ENCODE measurements around the gene HIGD1A. TPM values are rescaled to one million over a fixed set of nuclear protein-coding genes. Genes with fewer than 3 reads are reported as not detected.

The HIGD1A gene
- total RNA-seq, 1 experiment from 2014 or later, result 68.3 TPM

DNA sequence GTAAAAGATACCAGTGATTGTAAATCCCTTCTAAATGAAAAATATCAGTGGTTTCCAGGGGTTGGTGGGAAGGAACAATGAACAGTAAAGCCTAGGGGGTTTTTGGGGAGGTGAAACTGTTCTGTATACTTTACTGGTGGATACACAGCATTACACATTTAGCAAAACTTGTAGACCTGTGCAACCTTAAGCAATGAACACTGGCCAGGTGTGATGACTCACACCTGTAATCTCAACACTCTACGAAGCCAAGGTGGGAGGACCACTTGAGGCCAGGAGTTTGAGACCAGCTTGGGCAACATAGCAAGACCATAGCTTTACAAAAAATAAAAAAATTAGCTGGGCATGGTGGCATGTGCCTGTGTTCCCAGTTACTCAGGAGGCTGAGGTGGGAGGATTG lies 33.0 kb downstream of the HIGD1A start:
- no peak for DNase-seq (ENCODE audit: low read depth)
- in situ Hi-C loops (cut with HindIII; ENCODE audit: low pct_unique_long_range_greater_than_20kb, low sequenced_read_pairs), result no loop called here

DNA sequence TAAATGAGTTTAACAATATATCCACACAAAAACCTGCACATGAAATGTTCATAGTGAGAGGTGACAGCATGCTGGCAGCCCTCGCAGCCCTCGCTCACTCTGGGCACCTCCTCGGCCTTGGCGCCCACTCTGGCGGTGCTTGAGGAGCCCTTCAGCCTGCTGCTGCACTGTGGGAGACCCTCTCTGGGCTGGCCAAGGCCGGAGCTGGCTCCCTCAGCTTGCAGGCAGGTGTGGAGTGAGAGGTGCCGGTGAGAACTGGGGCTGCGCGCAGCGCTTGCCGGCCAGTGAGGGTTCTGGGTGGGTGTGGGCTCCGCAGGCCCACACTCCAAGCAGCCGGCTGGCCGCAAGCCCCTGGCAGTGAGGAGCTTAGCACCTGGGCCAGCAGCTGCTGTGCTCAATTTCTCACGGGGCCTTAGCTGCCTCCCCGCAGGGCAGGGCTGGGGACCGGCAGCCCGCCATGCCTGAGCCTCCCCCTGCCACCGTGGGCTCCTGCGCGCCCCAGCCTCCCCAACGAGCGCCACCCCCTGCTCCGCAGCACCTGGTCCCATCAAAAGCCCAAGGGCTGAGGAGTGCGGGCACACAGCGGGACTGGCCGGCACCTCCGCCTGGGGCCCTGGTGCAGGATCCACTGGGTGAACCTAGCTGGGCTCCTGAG lies 34.7 kb downstream of the HIGD1A start:
- in situ Hi-C loops (cut with HindIII; ENCODE audit: low pct_unique_long_range_greater_than_20kb, low sequenced_read_pairs), result no loop called here
- no peak for DNase-seq (ENCODE audit: low read depth)

DNA sequence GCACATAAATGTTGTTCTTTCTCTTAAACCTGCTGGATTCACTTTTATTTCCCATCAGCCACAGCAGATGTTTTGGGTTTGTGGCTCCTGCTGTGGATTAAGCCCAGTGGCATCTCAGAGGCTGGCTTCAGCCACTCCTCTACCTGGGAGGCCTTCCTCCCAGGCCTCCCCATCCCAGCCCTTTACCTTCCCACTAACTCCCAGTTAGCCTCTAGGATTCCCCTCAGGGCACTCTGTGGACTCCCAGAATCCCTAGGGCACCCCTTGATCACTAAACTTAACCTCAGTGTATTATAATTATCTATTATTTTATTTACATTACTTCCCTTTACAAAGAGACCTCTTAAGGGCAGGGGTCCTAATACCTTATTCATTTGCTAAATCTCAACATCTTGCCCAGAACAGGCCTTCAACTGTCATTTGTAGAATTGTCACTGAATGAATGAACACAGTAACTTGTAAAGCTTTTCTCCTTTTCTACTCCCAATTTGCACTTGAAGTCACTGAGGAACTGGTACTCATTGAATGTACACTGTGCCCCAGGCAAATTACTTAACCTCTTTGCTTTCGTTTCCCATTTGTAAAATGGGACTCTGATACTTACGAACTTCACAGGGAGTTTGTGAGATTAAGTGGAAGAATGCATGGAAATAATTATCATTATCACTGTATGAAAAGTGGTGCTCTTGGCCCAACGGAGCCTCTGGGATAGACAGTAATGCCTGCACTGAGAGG lies 39.6 kb downstream of the HIGD1A start:
- in situ Hi-C loops (cut with HindIII; ENCODE audit: low pct_unique_long_range_greater_than_20kb, low sequenced_read_pairs), result no loop called here
- no peak for DNase-seq (ENCODE audit: low read depth)

DNA sequence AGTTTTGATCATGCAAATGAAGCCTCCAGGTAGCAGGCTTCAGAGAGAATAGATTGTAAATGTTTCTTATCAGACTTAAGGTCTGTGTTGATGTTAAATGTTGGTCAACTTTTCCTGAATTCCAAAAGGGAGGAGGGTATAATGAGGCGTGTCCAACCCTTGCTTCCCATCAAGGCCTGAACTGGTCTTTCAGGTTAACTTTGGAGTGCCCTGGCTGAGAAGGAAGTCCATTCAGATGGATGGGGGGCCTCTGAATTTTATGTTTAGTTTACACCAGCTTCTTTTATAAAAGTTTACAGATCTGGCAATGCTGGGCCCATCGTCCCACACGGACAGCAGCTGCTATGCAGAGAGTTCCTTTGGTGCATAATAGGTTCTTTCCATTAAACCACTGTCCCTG lies 40.2 kb downstream of the HIGD1A start:
- in situ Hi-C loops (cut with HindIII; ENCODE audit: low pct_unique_long_range_greater_than_20kb, low sequenced_read_pairs), result no loop called here

DNA sequence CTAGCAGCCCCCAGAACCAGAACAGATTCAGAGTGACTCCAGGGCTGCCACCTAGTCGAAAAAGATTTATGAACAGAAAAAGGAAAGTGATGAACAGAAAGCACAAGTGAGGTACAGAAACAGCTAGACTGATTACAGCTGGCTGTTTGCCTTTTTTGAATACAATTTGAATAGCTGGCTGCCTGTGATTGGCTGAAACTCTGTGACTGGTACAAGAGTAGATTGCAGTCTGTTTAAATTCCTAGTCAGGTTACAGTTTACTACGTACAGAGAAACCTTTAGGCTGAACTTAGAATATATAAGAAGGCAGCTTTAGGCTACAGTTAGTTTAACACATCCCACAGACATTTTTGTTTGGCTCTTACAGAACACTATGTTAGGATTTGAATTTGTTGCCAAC lies 41.3 kb downstream of the HIGD1A start:
- in situ Hi-C loops (cut with HindIII; ENCODE audit: low pct_unique_long_range_greater_than_20kb, low sequenced_read_pairs), result no loop called here
- no peak for DNase-seq (ENCODE audit: low read depth)

More for the DNA sequence above, 40.2 kb downstream of the HIGD1A start:
- DNase-seq (ENCODE audit: low read depth), result no peak

DNA sequence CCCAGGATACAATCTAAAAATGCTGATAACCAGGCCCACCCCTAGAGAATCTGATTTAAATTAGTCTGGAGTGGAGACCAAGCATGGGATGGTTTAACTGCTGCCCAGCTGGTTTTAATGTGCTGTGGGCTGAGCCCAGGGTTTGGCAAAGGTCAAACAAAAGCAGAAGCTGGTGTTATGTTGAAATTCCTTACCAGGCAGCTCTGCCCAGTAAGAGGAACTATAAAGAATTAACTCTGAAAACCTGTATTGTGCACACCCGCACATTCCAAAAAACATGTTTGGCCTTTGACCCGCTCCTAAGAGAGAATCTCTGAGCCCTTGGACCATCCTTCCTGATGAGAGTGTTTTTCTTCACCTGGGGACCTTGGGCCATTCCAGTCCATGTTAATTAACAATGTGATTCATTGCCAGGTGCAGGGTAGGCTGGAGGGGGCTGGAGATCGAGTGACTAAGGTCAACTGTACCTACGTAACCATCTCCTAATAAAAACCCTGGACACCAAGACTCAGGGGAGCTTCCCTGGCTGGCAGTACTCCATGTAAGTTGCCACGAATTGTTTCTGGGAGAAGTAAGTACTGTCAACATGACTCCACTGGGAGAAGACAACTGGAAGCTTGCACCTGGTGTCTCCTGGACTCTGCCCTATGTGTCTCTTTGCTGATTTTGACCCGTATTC lies 42.1 kb downstream of the HIGD1A start:
- in situ Hi-C loops (cut with HindIII; ENCODE audit: low pct_unique_long_range_greater_than_20kb, low sequenced_read_pairs), result no loop called here
- no peak for DNase-seq (ENCODE audit: low read depth)

DNA sequence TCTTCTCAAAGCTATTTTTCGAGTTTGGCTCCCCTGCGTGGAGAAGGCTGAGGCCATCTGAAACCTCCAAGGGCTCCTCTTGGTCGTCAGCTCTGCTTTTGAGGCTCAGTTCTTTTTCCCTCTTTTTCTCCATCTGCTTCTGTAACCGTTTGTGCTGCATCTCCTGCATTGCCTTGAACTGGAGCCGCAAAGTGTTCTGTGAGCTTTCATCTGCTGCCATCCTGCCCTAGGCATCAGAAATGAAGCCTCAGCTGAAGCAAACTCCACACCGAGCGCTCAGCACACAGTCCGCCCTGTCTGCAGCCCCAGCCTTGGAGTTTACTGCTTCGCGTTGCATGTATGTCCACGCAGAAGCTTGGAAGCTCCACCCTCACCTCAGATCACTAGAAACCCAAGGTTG lies 46.2 kb downstream of the HIGD1A start:
- in situ Hi-C loops (cut with HindIII; ENCODE audit: low pct_unique_long_range_greater_than_20kb, low sequenced_read_pairs), result no loop called here
- no peak for DNase-seq (ENCODE audit: low read depth)

DNA sequence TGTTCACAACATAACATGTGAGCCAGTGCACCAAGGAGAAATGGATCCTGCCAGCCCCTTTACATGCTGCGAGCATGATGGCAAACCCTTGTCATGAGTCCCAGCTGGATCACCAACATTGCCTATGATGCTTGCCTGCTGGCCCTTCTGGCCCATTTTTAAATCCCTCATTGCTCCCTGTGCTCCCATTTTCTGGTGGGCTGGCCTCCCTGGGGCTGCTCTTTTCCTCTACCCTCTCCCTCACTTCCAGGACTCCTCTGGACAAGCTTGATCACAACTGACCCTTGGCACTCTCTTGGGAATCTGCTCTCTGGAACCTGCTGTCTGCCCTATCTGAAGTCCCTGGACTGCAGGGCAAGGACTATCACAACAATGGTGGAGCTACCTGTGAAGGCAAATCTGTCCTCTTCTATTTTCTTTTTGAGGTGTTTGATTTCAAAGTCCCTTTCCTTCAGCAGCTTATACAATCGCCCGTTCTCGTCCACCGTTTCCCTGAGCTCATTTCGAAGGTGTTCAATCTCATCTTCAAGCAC lies 47.5 kb downstream of the HIGD1A start:
- in situ Hi-C loops (cut with HindIII; ENCODE audit: low pct_unique_long_range_greater_than_20kb, low sequenced_read_pairs), result no loop called here

DNA sequence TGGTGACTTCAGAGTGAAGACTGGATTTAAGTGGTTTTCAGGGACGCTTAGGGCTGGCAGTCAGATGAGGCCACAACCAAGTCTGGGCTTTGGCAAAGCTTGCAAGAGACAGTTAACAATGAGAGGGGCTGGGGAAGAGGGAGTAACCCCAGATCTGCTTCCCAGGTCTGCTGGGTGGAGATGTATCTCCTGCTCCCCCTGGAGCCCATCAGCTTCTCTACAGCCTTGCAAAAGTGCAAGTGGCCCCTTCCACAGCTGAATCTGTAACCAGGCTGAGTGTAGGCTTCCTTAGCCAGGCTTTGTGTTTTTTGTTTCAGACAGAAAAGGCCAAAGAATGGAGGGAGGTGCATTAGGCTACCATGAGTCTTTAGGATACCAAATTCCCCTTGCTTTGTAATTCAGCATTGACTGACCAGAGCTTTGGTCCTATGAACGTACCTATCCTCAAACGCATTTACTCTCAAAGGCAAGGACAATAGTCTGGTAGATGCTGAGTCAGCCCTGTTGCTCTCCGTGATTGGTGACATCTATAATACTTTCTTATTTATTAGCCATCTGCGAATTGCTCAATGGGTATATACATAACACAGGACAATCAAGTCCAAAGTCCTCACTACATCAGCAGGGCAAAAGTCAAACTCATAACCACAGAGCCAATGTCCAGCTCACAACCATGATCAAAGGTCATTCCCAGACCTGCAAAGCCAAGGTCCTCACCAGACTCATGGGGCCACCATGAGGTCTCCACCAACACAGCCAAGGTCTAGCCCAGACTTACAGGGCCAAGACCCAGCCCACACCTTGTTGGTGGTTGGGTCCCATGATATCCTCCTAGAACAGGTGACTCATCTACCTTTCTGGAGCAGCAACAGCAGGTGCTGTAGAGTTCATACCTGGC lies 48.4 kb downstream of the HIGD1A start:
- DNase-seq (ENCODE audit: low read depth), result no peak
- in situ Hi-C loops (cut with HindIII; ENCODE audit: low pct_unique_long_range_greater_than_20kb, low sequenced_read_pairs), result no loop called here

More for the DNA sequence above, 47.5 kb downstream of the HIGD1A start:
- DNase-seq (ENCODE audit: low read depth), result no peak

DNA sequence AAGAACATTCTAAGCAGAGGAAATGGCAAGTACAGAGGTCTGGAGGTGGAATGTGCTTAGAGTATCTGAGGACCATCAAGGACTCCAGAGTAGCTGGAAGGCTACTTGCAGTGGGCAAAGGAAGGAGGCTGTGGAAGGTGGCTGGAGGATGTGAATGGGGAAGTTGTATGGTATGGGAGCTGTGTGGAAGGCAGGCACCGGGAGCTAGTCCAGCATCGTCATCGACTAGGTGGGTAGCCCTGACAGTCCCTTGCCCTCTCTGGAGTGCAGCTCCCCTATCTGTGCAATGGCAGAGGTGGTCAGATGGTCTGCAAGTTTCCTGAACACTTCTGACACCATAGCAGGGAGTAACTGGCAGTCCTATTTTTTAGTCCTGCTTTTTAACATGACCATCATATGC lies 50.5 kb downstream of the HIGD1A start:
- no peak for DNase-seq (ENCODE audit: low read depth)
- in situ Hi-C loops (cut with HindIII; ENCODE audit: low pct_unique_long_range_greater_than_20kb, low sequenced_read_pairs), result no loop called here

DNA sequence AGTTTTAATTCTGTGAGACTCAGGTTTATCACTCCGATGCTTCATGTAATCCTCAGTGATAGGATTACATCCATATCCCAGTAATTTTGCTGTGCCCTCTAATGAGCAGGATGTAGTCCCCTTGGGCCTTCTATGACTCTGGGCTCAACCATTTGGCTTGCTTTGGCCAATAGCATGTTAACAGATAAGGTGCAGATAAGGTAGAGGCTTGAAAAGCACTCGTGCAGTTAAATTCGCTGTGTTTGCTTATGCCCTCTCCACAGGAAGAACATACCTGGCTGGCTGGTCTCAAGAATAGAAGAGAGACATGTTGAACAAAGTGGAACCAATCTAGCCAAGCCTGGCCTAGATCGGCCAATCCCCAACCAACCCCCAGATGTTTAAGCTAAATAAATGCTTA lies 51.3 kb downstream of the HIGD1A start:
- in situ Hi-C loops (cut with HindIII; ENCODE audit: low pct_unique_long_range_greater_than_20kb, low sequenced_read_pairs), result no loop called here

DNA sequence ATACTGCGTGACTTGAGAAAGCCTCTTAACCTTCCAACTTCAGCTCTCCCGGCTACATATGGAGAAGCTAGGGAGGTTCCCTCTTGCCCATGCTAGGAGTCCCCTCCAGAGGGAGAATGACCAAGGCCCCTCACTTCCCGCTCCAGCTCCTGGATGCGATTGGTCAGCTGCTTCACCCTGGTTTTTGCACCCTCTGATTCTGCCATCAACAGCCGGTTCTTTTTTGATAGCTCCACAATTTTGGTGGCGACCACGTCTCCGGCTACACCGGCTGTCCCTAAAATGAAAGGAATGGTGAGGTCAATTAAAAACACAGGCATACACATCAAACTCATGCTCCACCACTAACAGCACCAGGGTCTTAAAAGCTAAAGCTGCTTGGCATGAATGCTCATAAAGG lies 51.8 kb downstream of the HIGD1A start:
- in situ Hi-C loops (cut with HindIII; ENCODE audit: low pct_unique_long_range_greater_than_20kb, low sequenced_read_pairs), result no loop called here
- DNase-seq (ENCODE audit: low read depth), result no peak

More for the DNA sequence above, 51.3 kb downstream of the HIGD1A start:
- no peak for DNase-seq (ENCODE audit: low read depth)

DNA sequence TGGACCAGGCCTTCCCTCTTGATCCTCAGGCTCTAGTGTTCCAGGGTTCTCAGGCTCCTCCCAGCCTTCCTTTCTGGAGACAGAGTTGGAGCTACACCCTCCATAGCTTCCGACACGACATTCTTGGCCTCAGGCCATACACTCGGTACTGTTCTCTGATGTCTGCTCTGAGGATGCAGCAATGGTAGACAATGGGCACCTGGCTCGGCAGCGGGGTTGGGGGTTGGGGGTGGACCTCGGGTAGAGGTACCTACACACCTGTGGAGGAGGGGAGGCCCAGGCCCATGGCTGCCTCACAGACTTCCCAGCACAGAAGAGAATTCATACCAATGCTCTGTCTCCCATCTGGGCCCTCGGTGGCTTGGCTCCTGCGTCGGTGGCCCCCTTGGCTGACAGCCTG lies 52.7 kb downstream of the HIGD1A start:
- DNase-seq (ENCODE audit: low read depth), result no peak
- in situ Hi-C loops (cut with HindIII; ENCODE audit: low pct_unique_long_range_greater_than_20kb, low sequenced_read_pairs), result no loop called here

DNA sequence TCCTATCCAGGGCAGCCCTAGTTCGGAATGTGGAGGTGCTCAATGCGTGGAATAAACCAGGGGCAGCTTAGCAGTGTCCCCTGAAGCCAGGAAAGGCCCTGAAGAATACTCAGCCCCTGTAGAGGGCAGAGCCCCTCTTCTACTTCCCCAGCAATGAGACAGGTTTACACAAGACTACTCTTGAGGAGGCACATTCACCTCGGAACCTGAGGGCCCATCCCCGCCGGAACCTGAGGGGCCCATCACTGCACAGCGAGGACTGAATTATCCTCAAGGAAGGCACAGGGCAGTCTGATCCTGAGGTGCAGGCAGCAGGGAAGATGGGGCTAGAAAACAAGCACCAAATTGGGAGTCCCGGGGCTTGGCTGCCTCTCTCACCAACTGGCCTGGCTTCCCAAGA lies 53.5 kb downstream of the HIGD1A start:
- in situ Hi-C loops (cut with HindIII; ENCODE audit: low pct_unique_long_range_greater_than_20kb, low sequenced_read_pairs), result no loop called here

DNA sequence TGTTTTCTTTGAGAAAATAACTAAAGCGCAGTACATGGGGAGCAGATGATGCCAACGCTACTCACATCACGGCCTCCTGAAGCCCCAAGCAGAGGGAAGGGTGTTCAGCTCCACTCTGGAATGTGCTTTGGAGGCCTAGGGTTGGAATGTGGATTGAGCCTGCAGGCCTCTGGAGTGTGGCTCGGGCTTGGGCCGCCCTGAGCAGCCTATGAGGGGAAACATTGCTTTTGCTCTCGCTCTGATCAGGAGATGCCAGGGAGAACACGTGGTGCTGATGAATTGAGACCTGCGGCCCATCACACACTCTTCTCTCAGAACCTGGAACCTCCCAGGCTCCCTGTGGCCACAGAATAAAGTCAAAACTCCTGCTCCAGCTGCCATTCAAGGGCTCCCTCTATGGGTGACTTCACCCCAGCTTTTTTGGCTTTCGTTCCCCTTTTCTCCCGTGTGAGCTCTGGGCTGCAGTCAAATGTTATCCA lies 54.5 kb downstream of the HIGD1A start:
- in situ Hi-C loops (cut with HindIII; ENCODE audit: low pct_unique_long_range_greater_than_20kb, low sequenced_read_pairs), result no loop called here
- no peak for DNase-seq (ENCODE audit: low read depth)

More for the DNA sequence above, 53.5 kb downstream of the HIGD1A start:
- no peak for DNase-seq (ENCODE audit: low read depth)

DNA sequence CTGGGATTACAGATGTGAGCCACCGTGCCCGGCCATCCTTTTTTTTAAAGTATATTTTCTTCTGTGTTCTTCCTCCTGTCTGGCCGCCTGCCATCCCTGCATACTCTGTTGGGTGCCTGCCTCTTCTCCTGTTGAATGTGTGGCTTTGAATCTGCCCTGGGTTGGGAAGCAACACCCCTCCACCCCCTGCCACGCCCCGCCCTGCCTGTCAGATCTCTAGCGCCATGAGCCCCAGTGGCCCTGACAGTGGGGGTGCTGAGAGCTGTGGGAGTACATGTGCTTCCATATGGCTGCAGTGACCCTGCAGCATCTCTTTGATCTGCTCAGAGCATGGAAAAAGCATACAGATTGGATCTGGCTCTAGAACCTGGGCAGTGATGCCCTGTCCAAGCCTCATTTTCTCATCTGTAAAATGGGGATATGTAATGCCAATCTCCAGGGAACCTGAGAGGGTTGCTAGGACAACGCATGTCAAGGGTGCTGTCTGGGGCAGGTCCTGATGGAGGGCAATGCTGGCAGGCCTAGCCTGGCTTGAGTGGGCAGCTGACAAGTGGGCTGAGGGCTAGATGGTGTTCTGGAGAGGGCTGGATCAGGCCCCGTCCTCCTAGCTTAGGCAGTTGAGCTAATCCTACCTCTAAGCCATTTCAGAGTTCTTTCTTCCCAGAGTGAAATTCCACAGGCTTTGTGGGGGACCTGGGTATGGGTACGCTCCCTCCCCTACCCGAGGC lies 55.1 kb downstream of the HIGD1A start:
- no peak for DNase-seq (ENCODE audit: low read depth)
- in situ Hi-C loops (cut with HindIII; ENCODE audit: low pct_unique_long_range_greater_than_20kb, low sequenced_read_pairs), result no loop called here

DNA sequence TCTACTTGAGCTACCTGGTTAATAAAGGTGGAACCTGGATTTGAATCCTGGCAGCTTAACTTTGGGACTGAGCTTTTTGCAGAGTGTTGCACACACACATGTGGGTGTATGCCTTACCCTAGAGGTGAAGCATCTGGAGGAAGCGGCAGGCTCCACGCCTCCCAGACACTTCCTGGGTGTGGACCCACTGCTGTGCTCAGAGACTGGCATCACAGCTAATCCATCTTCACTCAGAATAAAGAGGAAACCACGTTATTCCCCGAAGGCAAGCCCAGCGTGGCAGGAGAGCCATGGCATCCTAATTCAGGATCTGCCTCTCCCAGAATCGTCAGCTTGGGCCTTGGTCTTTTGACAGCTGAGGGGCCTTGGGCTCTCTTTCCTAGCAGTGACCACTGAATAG lies 56.7 kb downstream of the HIGD1A start:
- in situ Hi-C loops (cut with HindIII; ENCODE audit: low pct_unique_long_range_greater_than_20kb, low sequenced_read_pairs), result no loop called here
- no peak for DNase-seq (ENCODE audit: low read depth)

Data from Caki2 (cell line).